Stomach (tissue), 4 donors: ENCODE data around the gene ZFP28.

Experiments
- EP300 ChIP-seq: sonication (generic); formaldehyde crosslinking; IDR thresholded peaks from one replicate; pipeline ENCODE4 v1.6.1; 2017; ENCODE audit warnings: antibody characterized with exemption
- POLR2AphosphoS5 ChIP-seq, 3 donors: sonication (generic); formaldehyde crosslinking; IDR thresholded peaks; one replicate each; pipeline ENCODE4 v1.6.1; 2016; ENCODE audit warnings: antibody characterized with exemption in 3 of 3
- TF ChIP-seq, protein P1 (sequence below), 7 experiments: fragments of 450-650 bp in 4 of 7; fragments of 200-600 bp in 3 of 7; sonication (generic) in 3 of 7; IDR thresholded peaks; one replicate each; pipeline ENCODE4 v1.5.1; 2016 to 2019; ENCODE audit warnings: antibody characterized with exemption in 7 of 7, control low read depth in 2 of 7, mild to moderate bottlenecking in 1 of 7

DNA sequence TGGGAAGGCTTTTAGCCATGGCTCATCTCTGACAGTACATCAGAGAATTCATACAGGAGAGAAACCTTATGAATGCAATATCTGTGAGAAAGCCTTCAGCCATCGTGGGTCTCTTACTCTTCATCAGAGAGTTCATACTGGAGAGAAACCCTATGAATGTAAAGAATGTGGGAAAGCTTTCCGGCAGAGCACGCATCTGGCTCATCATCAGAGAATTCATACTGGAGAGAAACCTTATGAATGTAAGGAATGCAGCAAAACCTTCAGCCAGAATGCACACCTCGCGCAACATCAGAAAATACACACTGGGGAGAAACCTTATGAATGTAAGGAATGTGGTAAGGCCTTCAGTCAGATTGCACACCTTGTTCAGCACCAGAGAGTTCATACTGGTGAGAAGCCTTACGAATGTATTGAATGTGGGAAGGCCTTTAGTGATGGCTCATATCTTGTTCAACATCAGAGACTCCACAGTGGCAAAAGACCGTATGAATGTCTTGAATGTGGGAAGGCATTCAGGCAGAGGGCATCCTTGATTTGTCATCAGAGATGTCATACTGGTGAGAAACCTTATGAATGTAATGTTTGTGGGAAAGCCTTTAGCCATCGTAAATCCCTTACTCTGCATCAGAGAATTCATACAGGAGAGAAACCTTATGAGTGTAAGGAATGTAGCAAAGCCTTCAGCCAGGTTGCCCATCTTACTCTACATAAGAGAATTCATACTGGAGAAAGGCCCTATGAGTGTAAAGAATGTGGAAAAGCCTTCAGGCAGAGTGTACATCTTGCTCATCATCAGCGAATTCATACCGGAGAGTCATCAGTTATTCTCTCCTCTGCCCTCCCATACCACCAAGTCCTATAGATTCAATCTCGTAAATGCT is 39.2 kb downstream of the ZFP28 start:
- TF ChIP-seq EP300 (no peak), POLR2AphosphoS5 (IDR thresholded peaks at IDR 0.05) (no peak)
- TF ChIP-seq, protein P1, sequence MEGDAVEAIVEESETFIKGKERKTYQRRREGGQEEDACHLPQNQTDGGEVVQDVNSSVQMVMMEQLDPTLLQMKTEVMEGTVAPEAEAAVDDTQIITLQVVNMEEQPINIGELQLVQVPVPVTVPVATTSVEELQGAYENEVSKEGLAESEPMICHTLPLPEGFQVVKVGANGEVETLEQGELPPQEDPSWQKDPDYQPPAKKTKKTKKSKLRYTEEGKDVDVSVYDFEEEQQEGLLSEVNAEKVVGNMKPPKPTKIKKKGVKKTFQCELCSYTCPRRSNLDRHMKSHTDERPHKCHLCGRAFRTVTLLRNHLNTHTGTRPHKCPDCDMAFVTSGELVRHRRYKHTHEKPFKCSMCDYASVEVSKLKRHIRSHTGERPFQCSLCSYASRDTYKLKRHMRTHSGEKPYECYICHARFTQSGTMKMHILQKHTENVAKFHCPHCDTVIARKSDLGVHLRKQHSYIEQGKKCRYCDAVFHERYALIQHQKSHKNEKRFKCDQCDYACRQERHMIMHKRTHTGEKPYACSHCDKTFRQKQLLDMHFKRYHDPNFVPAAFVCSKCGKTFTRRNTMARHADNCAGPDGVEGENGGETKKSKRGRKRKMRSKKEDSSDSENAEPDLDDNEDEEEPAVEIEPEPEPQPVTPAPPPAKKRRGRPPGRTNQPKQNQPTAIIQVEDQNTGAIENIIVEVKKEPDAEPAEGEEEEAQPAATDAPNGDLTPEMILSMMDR (IDR thresholded peaks at IDR 0.05), result no peak
